ENCODE measurements around the gene ABCG8. TPM values are rescaled to one million over a fixed set of nuclear protein-coding genes. Genes with fewer than 3 reads are reported as not detected.

The ABCG8 gene
- polyA plus RNA-seq, 1 of the 3 experiments (the other 2 are of a cell fraction) = not detected

DNA sequence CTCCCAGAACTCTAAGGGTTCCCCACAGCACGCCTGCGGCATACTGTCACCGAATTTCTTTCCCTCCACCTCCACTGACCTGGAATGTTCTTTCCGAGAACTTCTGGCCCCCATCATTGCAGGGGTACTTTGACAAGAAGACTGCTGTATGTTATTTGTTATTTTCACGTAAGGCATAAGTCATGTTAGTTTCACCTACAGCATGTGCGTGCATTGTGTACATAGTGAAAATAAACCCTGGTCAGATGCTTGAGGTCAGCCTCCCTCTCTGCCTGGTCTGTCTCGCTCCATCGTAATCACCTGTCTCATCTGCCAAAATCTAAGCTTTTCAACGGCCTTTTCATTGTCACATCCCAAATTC is 4.1 kb downstream of the ABCG8 start:
- Histone ChIP-seq H3F3A (replicated peaks; ENCODE audit: insufficient read depth) (no peaks in the 10 kb centered on the region), H3K9ac (no peak overlapping the region), H3K36me3 (replicated peaks in 1 of 2; ENCODE audit: control insufficient read depth in 1 of 2, insufficient read depth in 2 of 2, low read length in 1 of 2) (no peaks in the 10 kb centered on the region), H3K9me2 (no peaks in the 10 kb centered on the region), H3K4me3 (ENCODE audit: low read depth in 2 of 2, low read length in 1 of 2) (no peak overlapping the region), H3K79me2 (ENCODE audit: insufficient read depth) (no peaks in the 10 kb centered on the region), H3K9me3 (no peaks in the 10 kb centered on the region), H2AFZ (ENCODE audit: low read depth) (no peak overlapping the region), H4K20me1 (ENCODE audit: insufficient read depth) (no peaks in the 10 kb centered on the region), H3K27ac (ENCODE audit: low read depth in 2 of 2, low read length in 1 of 2) (no peak overlapping the region), H3K4me2 (no peak overlapping the region), H3K4me1 (ENCODE audit: control insufficient read depth in 1 of 2, insufficient read depth in 2 of 2, low read depth in 1 of 2, low read length in 1 of 2) (peaks cover 0 to 3% of the 10 kb centered on the region in 2 experiments; a peak in 1 of 4 replicates), H3K27me3 (ENCODE audit: insufficient read depth) (peaks cover 46% of the 10 kb centered on the region)
- CTCF ChIA-PET = interaction anchor here (1.7 kb wide), 1 partner anchor 35 kb away, joined by 8 read pairs; no protein-coding TSS in a partner anchor
- TF ChIP-seq, protein P1, sequence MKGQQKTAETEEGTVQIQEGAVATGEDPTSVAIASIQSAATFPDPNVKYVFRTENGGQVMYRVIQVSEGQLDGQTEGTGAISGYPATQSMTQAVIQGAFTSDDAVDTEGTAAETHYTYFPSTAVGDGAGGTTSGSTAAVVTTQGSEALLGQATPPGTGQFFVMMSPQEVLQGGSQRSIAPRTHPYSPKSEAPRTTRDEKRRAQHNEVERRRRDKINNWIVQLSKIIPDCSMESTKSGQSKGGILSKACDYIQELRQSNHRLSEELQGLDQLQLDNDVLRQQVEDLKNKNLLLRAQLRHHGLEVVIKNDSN (IDR thresholded peaks at IDR 0.05; ENCODE audit: borderline replicate concordance, low read depth) = no peak
- TF ChIP-seq RAD21 (IDR thresholded peaks at IDR 0.05; ENCODE audit: low read length) (no peak), RFX5 (IDR thresholded peaks at IDR 0.05; ENCODE audit: low read length) (no peak), POLR2AphosphoS5 (IDR thresholded peaks at IDR 0.05; ENCODE audit: low read depth, low read length) (no peak), GABPA (IDR thresholded peaks at IDR 0.05; ENCODE audit: low read depth) (no peak), ELF1 (IDR thresholded peaks at IDR 0.05) (no peak), EP300 (IDR thresholded peaks at IDR 0.05; ENCODE audit: borderline replicate concordance in 1 of 2, low read depth in 1 of 2, low read length in 1 of 2) (no peak), GATA2 (CRISPR knock-in tag; IDR thresholded peaks at IDR 0.05) (no peak), SMC3 (IDR thresholded peaks at IDR 0.05; ENCODE audit: low read depth, low read length) (no peak), FOXJ3 (CRISPR knock-in tag; IDR thresholded peaks at IDR 0.05) (no peak), JUND (IDR thresholded peaks at IDR 0.05) (no peak), TEAD4 (IDR thresholded peaks at IDR 0.05; ENCODE audit: borderline replicate concordance, insufficient read depth) (no peak)
- TF ChIP-seq, protein P2, sequence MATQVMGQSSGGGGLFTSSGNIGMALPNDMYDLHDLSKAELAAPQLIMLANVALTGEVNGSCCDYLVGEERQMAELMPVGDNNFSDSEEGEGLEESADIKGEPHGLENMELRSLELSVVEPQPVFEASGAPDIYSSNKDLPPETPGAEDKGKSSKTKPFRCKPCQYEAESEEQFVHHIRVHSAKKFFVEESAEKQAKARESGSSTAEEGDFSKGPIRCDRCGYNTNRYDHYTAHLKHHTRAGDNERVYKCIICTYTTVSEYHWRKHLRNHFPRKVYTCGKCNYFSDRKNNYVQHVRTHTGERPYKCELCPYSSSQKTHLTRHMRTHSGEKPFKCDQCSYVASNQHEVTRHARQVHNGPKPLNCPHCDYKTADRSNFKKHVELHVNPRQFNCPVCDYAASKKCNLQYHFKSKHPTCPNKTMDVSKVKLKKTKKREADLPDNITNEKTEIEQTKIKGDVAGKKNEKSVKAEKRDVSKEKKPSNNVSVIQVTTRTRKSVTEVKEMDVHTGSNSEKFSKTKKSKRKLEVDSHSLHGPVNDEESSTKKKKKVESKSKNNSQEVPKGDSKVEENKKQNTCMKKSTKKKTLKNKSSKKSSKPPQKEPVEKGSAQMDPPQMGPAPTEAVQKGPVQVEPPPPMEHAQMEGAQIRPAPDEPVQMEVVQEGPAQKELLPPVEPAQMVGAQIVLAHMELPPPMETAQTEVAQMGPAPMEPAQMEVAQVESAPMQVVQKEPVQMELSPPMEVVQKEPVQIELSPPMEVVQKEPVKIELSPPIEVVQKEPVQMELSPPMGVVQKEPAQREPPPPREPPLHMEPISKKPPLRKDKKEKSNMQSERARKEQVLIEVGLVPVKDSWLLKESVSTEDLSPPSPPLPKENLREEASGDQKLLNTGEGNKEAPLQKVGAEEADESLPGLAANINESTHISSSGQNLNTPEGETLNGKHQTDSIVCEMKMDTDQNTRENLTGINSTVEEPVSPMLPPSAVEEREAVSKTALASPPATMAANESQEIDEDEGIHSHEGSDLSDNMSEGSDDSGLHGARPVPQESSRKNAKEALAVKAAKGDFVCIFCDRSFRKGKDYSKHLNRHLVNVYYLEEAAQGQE (IDR thresholded peaks at IDR 0.05; ENCODE audit: low read depth, low read length) = no peak
- TF ChIP-seq, protein P3, sequence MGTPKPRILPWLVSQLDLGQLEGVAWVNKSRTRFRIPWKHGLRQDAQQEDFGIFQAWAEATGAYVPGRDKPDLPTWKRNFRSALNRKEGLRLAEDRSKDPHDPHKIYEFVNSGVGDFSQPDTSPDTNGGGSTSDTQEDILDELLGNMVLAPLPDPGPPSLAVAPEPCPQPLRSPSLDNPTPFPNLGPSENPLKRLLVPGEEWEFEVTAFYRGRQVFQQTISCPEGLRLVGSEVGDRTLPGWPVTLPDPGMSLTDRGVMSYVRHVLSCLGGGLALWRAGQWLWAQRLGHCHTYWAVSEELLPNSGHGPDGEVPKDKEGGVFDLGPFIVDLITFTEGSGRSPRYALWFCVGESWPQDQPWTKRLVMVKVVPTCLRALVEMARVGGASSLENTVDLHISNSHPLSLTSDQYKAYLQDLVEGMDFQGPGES (IDR thresholded peaks at IDR 0.05; ENCODE audit: low read depth, low read length) = no peak
- TF ChIP-seq, protein P4, sequence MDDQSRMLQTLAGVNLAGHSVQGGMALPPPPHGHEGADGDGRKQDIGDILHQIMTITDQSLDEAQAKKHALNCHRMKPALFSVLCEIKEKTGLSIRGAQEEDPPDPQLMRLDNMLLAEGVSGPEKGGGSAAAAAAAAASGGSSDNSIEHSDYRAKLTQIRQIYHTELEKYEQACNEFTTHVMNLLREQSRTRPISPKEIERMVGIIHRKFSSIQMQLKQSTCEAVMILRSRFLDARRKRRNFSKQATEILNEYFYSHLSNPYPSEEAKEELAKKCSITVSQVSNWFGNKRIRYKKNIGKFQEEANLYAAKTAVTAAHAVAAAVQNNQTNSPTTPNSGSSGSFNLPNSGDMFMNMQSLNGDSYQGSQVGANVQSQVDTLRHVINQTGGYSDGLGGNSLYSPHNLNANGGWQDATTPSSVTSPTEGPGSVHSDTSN (IDR thresholded peaks at IDR 0.05) = no peak
- POLR2A ChIA-PET = no interaction called here
- no peak for DNase-seq
- 77% methylated on average over 9 of the region's 9 CpGs for WGBS (ENCODE audit: low lambda C conversion rate)
